Esophagus squamous epithelium (tissue), 5 donors: ENCODE measurements around the gene BPNT1. TPM values are rescaled to one million over a fixed set of nuclear protein-coding genes. Genes with fewer than 3 reads are reported as not detected.

ENCODE experiments used
- DNase-seq: peaks from one replicate; lab custom pipeline; 2025; lab: John Stamatoyannopoulos, UW
- H3K27ac ChIP-seq, 4 donors: fragments of 200-600 bp; sonication (generic); one replicate each; pipeline ENCODE4 v1.5.1; 2016 to 2019; ENCODE audit warnings: mild to moderate bottlenecking in 1 of 4
- H3K27me3 ChIP-seq, 4 donors: fragments of 200-600 bp; sonication (generic); 1 replicate in 3 of 4; 2 replicates in 1 of 4; pipeline versions ENCODE4 v1.5.1 to v1.6.0; 2017 to 2021; ENCODE audit warnings: antibody characterized with exemption in 1 of 4
- H3K36me3 ChIP-seq, 3 donors: fragments of 200-600 bp; sonication (generic); one replicate each; pipeline ENCODE4 v1.5.1; 2016 to 2019
- H3K4me1 ChIP-seq, 3 donors: fragments of 200-600 bp; sonication (generic); one replicate each; pipeline ENCODE4 v1.5.1; 2017 to 2019
- H3K4me3 ChIP-seq, 4 donors: fragments of 200-600 bp; sonication (generic); 1 replicate in 3 of 4; 2 replicates in 1 of 4; pipeline ENCODE4 v1.5.1; 2016 to 2019; ENCODE audit warnings: mild to moderate bottlenecking in 2 of 4, moderate library complexity in 1 of 4
- H3K9me3 ChIP-seq, 3 donors: fragments of 200-600 bp; sonication (generic); one replicate each; pipeline ENCODE4 v1.5.1; 2016 to 2019
- POLR2A ChIP-seq, 4 donors: fragments of 450-650 bp; IDR thresholded peaks; one replicate each; pipeline ENCODE4 v1.6.1; 2017; ENCODE audit warnings: antibody characterized with exemption in 4 of 4, mild to moderate bottlenecking in 4 of 4, moderate library complexity in 3 of 4
- intact Hi-C: fragments of 100-400 bp; cut with DNase I; formaldehyde crosslinking; loops from one replicate; pipeline ENCODE4 v1.15.0; 2022
- small RNA-seq, 4 donors: library from RNA; depleted of rRNA; stranded (forward); fragments of <200 nt; gene quantifications; one replicate each; pipeline ENCODE3, GENCODE V24; 2016
- total RNA-seq, 4 donors: library from RNA; depleted of rRNA; stranded (reverse); fragments of >200 nt; gene quantifications; one replicate each; pipeline ENCODE4 v1.1.0, GENCODE V29; 2016
- TF ChIP-seq, protein P1 (sequence below), 6 experiments: fragments of 450-650 bp in 4 of 6; fragments of 200-600 bp in 2 of 6; sonication (generic) in 2 of 6; IDR thresholded peaks; one replicate each; pipeline ENCODE4 v1.5.1; 2016 to 2019; ENCODE audit warnings: antibody characterized with exemption in 6 of 6, mild to moderate bottlenecking in 4 of 6, moderate library complexity in 4 of 6
- donor health status: DM: yes; HTN: yes; CAD: no.

Gene BPNT1
- total RNA-seq, 4 donors from 2014 or later, result 18.1 to 37.3 (median 23.3) TPM

DNA sequence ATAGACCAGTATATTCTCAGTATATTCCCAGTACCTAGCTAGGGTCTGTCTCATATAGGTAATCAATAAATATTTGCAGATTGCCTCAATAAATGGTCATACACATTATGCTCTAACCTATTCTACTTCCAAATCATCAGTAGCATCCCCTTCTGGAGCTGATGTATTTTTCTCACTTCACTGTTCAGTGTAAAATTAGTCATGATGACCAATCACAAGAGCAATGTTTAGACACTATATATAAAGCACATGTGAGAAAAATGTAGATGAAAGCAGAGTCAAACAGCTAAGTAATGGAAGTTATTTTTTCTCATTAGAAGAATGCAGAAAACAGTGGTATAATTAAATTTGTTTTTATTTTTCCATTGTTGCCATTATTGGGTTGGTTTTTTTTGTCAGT is 78.0 kb downstream of the BPNT1 start:
- peaks cover 0 to 88% (median 0%) of the 10 kb centered on the region in 3 donors for H3K36me3 ChIP-seq
- H3K27ac ChIP-seq, result no peak overlapping the region
- no peak for TF ChIP-seq POLR2A (IDR thresholded peaks at IDR 0.05)
- TF ChIP-seq, protein P1, sequence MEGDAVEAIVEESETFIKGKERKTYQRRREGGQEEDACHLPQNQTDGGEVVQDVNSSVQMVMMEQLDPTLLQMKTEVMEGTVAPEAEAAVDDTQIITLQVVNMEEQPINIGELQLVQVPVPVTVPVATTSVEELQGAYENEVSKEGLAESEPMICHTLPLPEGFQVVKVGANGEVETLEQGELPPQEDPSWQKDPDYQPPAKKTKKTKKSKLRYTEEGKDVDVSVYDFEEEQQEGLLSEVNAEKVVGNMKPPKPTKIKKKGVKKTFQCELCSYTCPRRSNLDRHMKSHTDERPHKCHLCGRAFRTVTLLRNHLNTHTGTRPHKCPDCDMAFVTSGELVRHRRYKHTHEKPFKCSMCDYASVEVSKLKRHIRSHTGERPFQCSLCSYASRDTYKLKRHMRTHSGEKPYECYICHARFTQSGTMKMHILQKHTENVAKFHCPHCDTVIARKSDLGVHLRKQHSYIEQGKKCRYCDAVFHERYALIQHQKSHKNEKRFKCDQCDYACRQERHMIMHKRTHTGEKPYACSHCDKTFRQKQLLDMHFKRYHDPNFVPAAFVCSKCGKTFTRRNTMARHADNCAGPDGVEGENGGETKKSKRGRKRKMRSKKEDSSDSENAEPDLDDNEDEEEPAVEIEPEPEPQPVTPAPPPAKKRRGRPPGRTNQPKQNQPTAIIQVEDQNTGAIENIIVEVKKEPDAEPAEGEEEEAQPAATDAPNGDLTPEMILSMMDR (IDR thresholded peaks at IDR 0.05), result no peak
- H3K4me3 ChIP-seq, result no peak overlapping the region
- intact Hi-C loops, result no loop called here
- no peaks in the 10 kb centered on the region for H3K9me3 ChIP-seq
- H3K4me1 ChIP-seq, result no peaks in the 10 kb centered on the region
- no peak for DNase-seq
- no peaks in the 10 kb centered on the region for H3K27me3 ChIP-seq

Small RNA genes within 50 kb of the gene (small RNA-seq; reads per million reads assigned to genes)
- gene MIR194-1 (0 to 1.3 (median 0.26) reads per million in 4 donors), gene MIR215 (0.57 to 7.3 (median 1.3) reads per million in 4 donors)

Other genes starting within 250 kb of the BPNT1 start
- not detected for gene SLC30A10, start 161.2 kb downstream of the BPNT1 start, total RNA-seq
- gene EPRS1, start 43.3 kb downstream of the BPNT1 start, total RNA-seq, result 10 to 100 TPM; 31.6 to 69.8 (median 51.9) TPM
- gene IARS2, start 4.3 kb upstream of the BPNT1 start, total RNA-seq, result 10 to 100 TPM; 43.6 to 85.1 (median 61.7) TPM
- 10 to 100 TPM; 13.8 to 28.0 (median 20.4) TPM for gene RAB3GAP2, start 182.7 kb upstream of the BPNT1 start, total RNA-seq